Measurements from ENCODE around the gene INKA1.

DNA sequence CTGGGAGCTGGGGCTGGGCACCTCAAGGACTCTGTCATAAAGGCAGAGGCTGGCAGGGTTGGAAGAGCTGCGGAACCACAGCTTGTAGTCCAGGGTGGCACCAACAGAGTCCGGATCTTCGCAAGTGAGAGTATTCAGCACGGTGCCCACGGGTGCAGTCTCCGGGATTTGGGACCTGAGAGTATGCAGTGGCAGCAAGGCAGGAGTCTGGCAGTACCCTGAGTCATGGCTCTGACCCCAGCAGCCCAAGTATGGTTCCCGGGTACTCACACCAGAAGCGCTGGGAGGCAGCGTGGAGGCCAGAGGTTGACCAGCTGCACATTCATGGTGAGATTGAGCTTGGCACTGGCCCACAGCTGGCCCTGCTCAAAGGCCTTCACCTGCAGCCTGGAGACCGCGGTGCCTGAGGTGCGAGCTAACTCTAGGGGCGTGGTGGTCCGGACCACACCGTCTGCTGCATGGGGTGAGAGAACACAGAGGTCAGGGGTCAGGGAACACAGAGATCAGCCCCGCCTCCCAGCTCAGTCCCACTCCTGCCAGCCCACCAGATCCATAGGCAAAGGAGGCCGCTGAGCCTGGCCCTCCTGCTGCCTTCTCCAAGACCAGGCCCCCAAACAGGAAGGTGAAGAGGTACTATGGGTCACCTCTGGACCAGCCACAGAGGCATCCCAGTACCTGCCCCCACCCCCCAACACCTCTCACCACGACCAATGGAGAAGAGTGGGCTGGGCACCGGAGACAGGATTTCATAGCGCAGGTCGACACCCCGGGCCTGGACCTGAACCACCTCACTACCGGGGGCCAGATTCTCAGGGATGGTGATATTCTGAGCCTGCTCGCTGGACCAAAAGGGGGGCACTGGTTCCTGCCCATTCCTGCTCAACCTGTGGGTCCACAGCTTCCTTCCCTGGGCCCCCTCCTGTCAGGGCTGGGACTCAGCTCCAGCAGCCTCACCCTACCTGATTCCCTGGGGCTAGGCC is 7.8 kb upstream of the INKA1 start:
- TF ChIP-seq, protein P1, sequence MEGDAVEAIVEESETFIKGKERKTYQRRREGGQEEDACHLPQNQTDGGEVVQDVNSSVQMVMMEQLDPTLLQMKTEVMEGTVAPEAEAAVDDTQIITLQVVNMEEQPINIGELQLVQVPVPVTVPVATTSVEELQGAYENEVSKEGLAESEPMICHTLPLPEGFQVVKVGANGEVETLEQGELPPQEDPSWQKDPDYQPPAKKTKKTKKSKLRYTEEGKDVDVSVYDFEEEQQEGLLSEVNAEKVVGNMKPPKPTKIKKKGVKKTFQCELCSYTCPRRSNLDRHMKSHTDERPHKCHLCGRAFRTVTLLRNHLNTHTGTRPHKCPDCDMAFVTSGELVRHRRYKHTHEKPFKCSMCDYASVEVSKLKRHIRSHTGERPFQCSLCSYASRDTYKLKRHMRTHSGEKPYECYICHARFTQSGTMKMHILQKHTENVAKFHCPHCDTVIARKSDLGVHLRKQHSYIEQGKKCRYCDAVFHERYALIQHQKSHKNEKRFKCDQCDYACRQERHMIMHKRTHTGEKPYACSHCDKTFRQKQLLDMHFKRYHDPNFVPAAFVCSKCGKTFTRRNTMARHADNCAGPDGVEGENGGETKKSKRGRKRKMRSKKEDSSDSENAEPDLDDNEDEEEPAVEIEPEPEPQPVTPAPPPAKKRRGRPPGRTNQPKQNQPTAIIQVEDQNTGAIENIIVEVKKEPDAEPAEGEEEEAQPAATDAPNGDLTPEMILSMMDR (conservative IDR thresholded peaks at IDR 0.05 in 1 of 2, IDR thresholded peaks at IDR 0.05 in 1 of 2; ENCODE audit: extremely low read depth in 1 of 2, insufficient read depth in 1 of 2, low read depth in 1 of 2, low read length in 2 of 2), result no peak
- TF ChIP-seq EZH2 (IDR thresholded peaks at IDR 0.05; ENCODE audit: borderline replicate concordance, low read length), result no peak
